ENCODE data around the gene VANGL2.

GRCh38 chr1:160459687-160460086 is 59.3 kb downstream of the VANGL2 start:
- TF ChIP-seq NRF1 (conservative IDR thresholded peaks at IDR 0.05 in 1 of 2, IDR thresholded peaks at IDR 0.05 in 1 of 2) (no peak), JUN (IDR thresholded peaks at IDR 0.05; ENCODE audit: borderline replicate concordance, low read depth, low read length) (no peak), JUN (CRISPR knock-in tag; IDR thresholded peaks at IDR 0.05; ENCODE audit: borderline replicate concordance) (no peak)

Data from K562 (cell line).